Smooth muscle cell (in vitro differentiated cells): Measurements from ENCODE around the gene GPRC5C. TPM values are rescaled to one million over a fixed set of nuclear protein-coding genes. Genes with fewer than 3 reads are reported as not detected.

Source experiments
- DNase-seq: peaks from one replicate; lab custom pipeline; 2025; ENCODE audit not compliant: unreplicated experiment; lab: John Stamatoyannopoulos, UW
- H2AFZ ChIP-seq: fragments of 200-600 bp; sonication (generic); 2 replicates; pipeline ENCODE4 v1.6.0; 2016; ENCODE audit warnings: antibody characterized with exemption, low read depth, mild to moderate bottlenecking
- H3F3A ChIP-seq: fragments of 200-600 bp; sonication (generic); 2 replicates; pipeline ENCODE4 v1.6.0; 2017; ENCODE audit warnings: antibody characterized with exemption, low read depth
- H3K27ac ChIP-seq: fragments of 200-600 bp; sonication (generic); 2 replicates; pipeline ENCODE4 v1.5.1; 2016; ENCODE audit warnings: low read depth, mild to moderate bottlenecking
- H3K27me3 ChIP-seq: fragments of 200-600 bp; sonication (generic); 2 replicates; pipeline ENCODE4 v1.6.1; 2016; ENCODE audit warnings: low read depth, mild to moderate bottlenecking
- H3K36me3 ChIP-seq: fragments of 200-600 bp; sonication (generic); 2 replicates; pipeline ENCODE4 v1.5.1; 2016; ENCODE audit warnings: low read depth
- H3K4me1 ChIP-seq: fragments of 200-600 bp; sonication (generic); 2 replicates; pipeline ENCODE4 v1.5.1; 2016; ENCODE audit warnings: low read depth
- H3K4me2 ChIP-seq: fragments of 200-600 bp; sonication (generic); 2 replicates; pipeline ENCODE4 v1.6.0; 2016; ENCODE audit warnings: mild to moderate bottlenecking
- H3K4me3 ChIP-seq: fragments of 200-600 bp; sonication (generic); 2 replicates; pipeline ENCODE4 v1.5.1; 2016; ENCODE audit warnings: mild to moderate bottlenecking
- H3K79me2 ChIP-seq: fragments of 200-600 bp; sonication (generic); 2 replicates; pipeline ENCODE4 v1.6.0; 2016; ENCODE audit warnings: low read depth, mild to moderate bottlenecking
- H3K9ac ChIP-seq: fragments of 200-600 bp; sonication (generic); 2 replicates; pipeline ENCODE4 v1.6.0; 2016; ENCODE audit warnings: low read depth
- H3K9me3 ChIP-seq: fragments of 200-600 bp; sonication (generic); replicated peaks from 2 replicates; pipeline ENCODE4 v1.5.1; 2016; ENCODE audit warnings: low read depth
- H4K20me1 ChIP-seq: fragments of 200-600 bp; sonication (generic); 2 replicates; pipeline ENCODE4 v1.6.0; 2016; ENCODE audit warnings: low read depth
- WGBS: methylation state at CpG from one replicate; pipeline ENCODE4 v1.1.7; 2016; ENCODE audit warnings: low lambda C conversion rate; 5-methylcytosine and 5-hydroxymethylcytosine counted together
- polyA plus RNA-seq: library from polyadenylated mRNA; unstranded; fragments of >200 nt; fragmentation: Nextera tagmentation; extraction: Ambion mirVana; gene quantifications from 2 replicates; pipeline ENCODE4 v1.2.1, GENCODE V29; 2016
- total RNA-seq: library from RNA; depleted of rRNA; stranded (reverse); fragments of >200 nt; gene quantifications from 2 replicates; pipeline ENCODE4 v1.2.3, GENCODE V29; 2014
- TF ChIP-seq, protein P1 (sequence below): fragments of 200-600 bp; sonication (generic); IDR thresholded peaks from 2 replicates; pipeline ENCODE4 v1.5.1; 2017; ENCODE audit warnings: borderline replicate concordance, mild to moderate bottlenecking, antibody characterized with exemption; ENCODE audit not compliant: insufficient read depth, poor library complexity, severe bottlenecking

Gene GPRC5C
- total and polyA plus RNA-seq, 2 experiments from 2014 or later = 64.5 to 96.9 TPM

DNA sequence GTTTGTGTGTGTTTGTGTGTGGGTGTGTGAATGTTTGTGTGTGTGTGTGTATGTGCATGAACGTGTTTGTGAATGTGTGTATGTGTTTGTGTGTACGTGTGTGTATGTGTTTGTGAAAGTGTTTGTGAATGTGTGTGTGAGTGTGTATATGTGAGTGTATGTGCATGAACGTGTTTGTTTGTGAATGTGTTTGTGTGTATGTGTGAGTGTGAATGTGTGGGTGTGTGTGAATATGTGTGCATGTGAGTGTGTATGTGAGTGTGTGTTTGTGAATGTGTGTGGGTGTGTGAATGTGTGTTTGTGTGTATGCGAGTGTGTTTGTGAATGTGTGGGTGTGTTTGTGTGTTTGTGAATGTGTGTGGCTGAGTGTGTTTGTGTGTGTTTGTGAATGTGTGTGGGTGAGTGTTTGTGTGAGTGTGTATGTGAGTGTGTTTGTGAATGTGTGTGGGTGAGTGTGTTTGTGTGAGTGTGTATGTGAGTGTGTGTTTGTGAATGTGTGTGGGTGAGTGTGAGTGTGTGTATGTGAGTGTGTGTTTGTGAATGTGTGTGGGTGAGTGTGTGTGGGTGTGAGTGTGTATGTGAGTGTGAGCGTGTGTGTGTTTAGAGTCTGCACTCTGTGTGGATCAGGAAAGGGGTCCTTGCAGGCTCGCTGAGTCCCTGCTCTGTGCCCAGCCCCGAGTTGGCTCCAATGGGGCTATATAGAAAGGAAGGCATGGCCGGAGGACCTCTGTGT, 33.7 kb downstream of the GPRC5C start:
- Histone ChIP-seq H3K36me3 (no peaks in the 10 kb centered on the region), H2AFZ (no peak overlapping the region), H3K27ac (no peak overlapping the region), H3K4me3 (no peak overlapping the region), H3K79me2 (no peaks in the 10 kb centered on the region), H3K9ac (no peak overlapping the region), H3K4me2 (no peak overlapping the region), H3F3A (no peaks in the 10 kb centered on the region), H3K27me3 (peaks cover 3% of the 10 kb centered on the region), H3K4me1 (peaks cover 6% of the 10 kb centered on the region), H3K9me3 (no peaks in the 10 kb centered on the region), H4K20me1 (no peaks in the 10 kb centered on the region)
- DNase-seq = no peak
- WGBS = 95% methylated on average over 5 of the region's 8 CpGs
- TF ChIP-seq, protein P1, sequence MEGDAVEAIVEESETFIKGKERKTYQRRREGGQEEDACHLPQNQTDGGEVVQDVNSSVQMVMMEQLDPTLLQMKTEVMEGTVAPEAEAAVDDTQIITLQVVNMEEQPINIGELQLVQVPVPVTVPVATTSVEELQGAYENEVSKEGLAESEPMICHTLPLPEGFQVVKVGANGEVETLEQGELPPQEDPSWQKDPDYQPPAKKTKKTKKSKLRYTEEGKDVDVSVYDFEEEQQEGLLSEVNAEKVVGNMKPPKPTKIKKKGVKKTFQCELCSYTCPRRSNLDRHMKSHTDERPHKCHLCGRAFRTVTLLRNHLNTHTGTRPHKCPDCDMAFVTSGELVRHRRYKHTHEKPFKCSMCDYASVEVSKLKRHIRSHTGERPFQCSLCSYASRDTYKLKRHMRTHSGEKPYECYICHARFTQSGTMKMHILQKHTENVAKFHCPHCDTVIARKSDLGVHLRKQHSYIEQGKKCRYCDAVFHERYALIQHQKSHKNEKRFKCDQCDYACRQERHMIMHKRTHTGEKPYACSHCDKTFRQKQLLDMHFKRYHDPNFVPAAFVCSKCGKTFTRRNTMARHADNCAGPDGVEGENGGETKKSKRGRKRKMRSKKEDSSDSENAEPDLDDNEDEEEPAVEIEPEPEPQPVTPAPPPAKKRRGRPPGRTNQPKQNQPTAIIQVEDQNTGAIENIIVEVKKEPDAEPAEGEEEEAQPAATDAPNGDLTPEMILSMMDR = no peak

DNA sequence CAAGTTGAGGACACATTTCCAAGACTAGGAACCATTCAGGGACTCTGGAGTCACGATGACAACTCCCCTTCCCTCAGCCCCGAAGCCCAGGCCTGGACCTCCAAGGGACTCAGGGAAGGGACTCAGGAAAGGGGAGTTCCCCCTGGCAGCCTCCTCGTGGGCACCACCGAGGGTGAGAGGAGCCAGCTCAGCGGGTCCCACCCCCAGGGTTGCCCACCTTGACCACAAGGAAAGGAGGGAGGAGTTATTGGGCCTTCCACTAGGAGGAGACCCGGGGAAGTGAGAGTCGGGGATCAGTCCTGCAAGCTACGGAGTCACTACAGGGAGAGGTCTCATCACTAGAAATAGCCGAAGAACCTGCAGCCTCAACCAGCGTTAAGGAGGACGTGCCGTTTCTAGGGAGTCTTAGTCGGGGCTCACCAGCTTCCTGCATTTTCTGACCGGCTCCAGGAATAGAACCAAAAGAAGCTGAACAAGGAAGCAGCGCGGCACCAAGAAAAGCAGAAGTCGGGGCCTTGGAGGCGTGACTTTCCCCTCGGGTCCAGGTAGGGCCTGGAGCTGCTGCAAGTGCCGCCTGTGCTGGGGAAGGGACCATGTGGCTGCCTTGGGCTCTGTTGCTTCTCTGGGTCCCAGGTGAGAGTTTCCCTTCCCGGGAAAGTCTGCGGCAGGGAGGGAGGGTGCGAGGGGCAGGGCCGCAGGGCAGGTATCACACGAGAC, 34.4 kb downstream of the GPRC5C start, which contains the start of gene CD300A:
CD300A (plus strand) TSS at position 524 of the 717 bp plus-strand sequence; CDS start at position 594, 70 bp downstream.
- Histone ChIP-seq H2AFZ (no peak within 1 kb of the TSS), H4K20me1 (no peaks in the 10 kb centered on the region), H3K9me3 (no peaks in the 10 kb centered on the region), H3K27ac (no peak within 1 kb of the TSS), H3K36me3 (no peaks in the 10 kb centered on the region), H3K4me1 (peaks cover 6% of the 10 kb centered on the region), H3K4me2 (no peak within 1 kb of the TSS), H3F3A (no peaks in the 10 kb centered on the region), H3K27me3 (peaks cover 3% of the 10 kb centered on the region), H3K79me2 (no peaks in the 10 kb centered on the region), H3K9ac (no peak within 1 kb of the TSS), H3K4me3 (no peak within 1 kb of the TSS)
- DNase-seq = no peak
- WGBS = 78% methylated on average over 25 of the region's 25 CpGs
- TF ChIP-seq, protein P1 = no peak

DNA sequence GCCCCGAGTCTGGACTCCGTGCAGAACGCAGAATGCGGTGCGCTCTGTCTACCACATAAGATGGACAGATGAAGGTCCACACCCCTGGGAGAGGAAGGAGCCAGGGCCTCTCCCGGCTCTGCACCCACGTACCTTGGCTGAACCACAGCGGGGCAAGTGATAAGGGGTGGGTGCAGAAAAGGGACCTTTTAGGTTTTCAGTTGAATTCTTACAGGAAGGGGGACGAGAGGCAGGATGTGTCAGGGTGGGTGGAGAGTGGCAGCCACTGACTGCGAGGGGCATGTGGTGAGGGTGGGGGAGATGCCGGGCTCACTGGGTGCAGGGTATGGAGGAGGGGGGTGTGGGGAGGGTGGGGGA, 34.9 kb downstream of the GPRC5C start:
- peaks cover 3% of the 10 kb centered on the region for H3K27me3 ChIP-seq
- no peak overlapping the region for H3K27ac ChIP-seq
- no peak for DNase-seq
- H3F3A ChIP-seq = no peaks in the 10 kb centered on the region
- no peaks in the 10 kb centered on the region for H3K9me3 ChIP-seq
- H3K4me3 ChIP-seq = no peak overlapping the region
- 83% methylated on average over 11 of the region's 11 CpGs for WGBS
- H4K20me1 ChIP-seq = no peaks in the 10 kb centered on the region
- no peaks in the 10 kb centered on the region for H3K79me2 ChIP-seq
- H3K4me1 ChIP-seq = peaks cover 6% of the 10 kb centered on the region
- H3K9ac ChIP-seq = no peak overlapping the region
- no peak overlapping the region for H2AFZ ChIP-seq
- no peaks in the 10 kb centered on the region for H3K36me3 ChIP-seq
- H3K4me2 ChIP-seq = no peak overlapping the region
- TF ChIP-seq, protein P1 = no peak
